Brain microvascular endothelial cell (primary cell): Measurements from ENCODE around the gene BTBD9.

Experiments used
- DNase-seq: peaks from one replicate; pipeline ENCODE4 v3.0.0-alpha.2; 2020
- H3K27ac ChIP-seq: fragments of 250-450 bp; sonication (Bioruptor Pico); 2 replicates; pipeline ENCODE4 v1.5.1; 2020; ENCODE audit warnings: mild to moderate bottlenecking, moderate library complexity
- H3K27me3 ChIP-seq: fragments of 250-450 bp; sonication (Bioruptor Pico); replicated peaks from 2 replicates; pipeline ENCODE4 v1.5.1; 2020; ENCODE audit warnings: mild to moderate bottlenecking
- H3K36me3 ChIP-seq: fragments of 250-450 bp; sonication (Bioruptor Pico); replicated peaks from 2 replicates; pipeline ENCODE4 v1.5.1; 2020; ENCODE audit warnings: mild to moderate bottlenecking
- H3K4me3 ChIP-seq: 2 replicates; pipeline ENCODE4 v1.5.1; 2011; ENCODE audit warnings: low read depth, mild to moderate bottlenecking, control low read depth, low read length, moderate library complexity
- in situ Hi-C: cut with HindIII; loops from 2 replicates; pipeline ENCODE4 v1.10.0; 2017; ENCODE audit warnings: low sequenced_read_pairs, low pct_ligation_motif_present
- TF ChIP-seq, protein P1 (sequence below): IDR thresholded peaks from 2 replicates; pipeline ENCODE4 v1.5.1; 2011; ENCODE audit warnings: low read depth, mild to moderate bottlenecking, moderate library complexity, low read length, control low read depth, inconsistent platforms; ENCODE audit errors: missing control alignments

Gene BTBD9

GRCh38 chr6:38262026-38262425 is 377.7 kb downstream of the BTBD9 start:
- TF ChIP-seq, protein P1, sequence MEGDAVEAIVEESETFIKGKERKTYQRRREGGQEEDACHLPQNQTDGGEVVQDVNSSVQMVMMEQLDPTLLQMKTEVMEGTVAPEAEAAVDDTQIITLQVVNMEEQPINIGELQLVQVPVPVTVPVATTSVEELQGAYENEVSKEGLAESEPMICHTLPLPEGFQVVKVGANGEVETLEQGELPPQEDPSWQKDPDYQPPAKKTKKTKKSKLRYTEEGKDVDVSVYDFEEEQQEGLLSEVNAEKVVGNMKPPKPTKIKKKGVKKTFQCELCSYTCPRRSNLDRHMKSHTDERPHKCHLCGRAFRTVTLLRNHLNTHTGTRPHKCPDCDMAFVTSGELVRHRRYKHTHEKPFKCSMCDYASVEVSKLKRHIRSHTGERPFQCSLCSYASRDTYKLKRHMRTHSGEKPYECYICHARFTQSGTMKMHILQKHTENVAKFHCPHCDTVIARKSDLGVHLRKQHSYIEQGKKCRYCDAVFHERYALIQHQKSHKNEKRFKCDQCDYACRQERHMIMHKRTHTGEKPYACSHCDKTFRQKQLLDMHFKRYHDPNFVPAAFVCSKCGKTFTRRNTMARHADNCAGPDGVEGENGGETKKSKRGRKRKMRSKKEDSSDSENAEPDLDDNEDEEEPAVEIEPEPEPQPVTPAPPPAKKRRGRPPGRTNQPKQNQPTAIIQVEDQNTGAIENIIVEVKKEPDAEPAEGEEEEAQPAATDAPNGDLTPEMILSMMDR: no peak
- peak overlapping the region; percentile 24 for H3K4me3 ChIP-seq
- in situ Hi-C loops: no loop called here
- no peaks in the 10 kb centered on the region for H3K27me3 ChIP-seq
- no peaks in the 10 kb centered on the region for H3K36me3 ChIP-seq
- peak overlapping the region; percentile 97 for H3K27ac ChIP-seq
- peak; percentile 92 for DNase-seq

DNA sequence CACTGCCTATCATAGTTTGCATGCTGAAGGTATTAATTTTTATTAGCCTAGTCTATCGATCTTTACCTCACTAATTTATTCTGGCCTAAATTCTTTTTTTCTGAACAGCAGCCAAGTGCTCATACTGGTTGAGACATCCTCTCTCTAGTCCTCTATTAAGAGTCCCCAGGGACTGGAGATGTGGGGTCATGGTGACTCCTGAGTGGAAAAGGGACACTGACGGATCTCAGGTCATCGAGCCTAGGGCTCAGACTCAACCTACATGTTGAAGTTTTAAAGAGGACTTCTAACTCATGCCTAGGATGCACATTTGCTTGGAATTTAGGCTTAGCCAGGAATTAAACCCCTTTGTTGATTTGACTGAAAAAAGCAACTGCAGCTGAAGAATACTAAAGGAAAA is 378.1 kb downstream of the BTBD9 start:
- Histone ChIP-seq H3K4me3 (no peak overlapping the region), H3K36me3 (no peaks in the 10 kb centered on the region), H3K27ac (peak overlapping the region; percentile 97), H3K27me3 (no peaks in the 10 kb centered on the region)
- in situ Hi-C loops: no loop called here
- DNase-seq: no peak
- TF ChIP-seq, protein P1: no peak

GRCh38 chr6:38259736-38260135 is 380.0 kb downstream of the BTBD9 start:
- no peaks in the 10 kb centered on the region for H3K27me3 ChIP-seq
- H3K4me3 ChIP-seq: no peak overlapping the region
- TF ChIP-seq, protein P1: no peak
- in situ Hi-C loops: no loop called here
- DNase-seq: no peak
- no peaks in the 10 kb centered on the region for H3K36me3 ChIP-seq
- H3K27ac ChIP-seq: peak overlapping the region; percentile 54

DNA sequence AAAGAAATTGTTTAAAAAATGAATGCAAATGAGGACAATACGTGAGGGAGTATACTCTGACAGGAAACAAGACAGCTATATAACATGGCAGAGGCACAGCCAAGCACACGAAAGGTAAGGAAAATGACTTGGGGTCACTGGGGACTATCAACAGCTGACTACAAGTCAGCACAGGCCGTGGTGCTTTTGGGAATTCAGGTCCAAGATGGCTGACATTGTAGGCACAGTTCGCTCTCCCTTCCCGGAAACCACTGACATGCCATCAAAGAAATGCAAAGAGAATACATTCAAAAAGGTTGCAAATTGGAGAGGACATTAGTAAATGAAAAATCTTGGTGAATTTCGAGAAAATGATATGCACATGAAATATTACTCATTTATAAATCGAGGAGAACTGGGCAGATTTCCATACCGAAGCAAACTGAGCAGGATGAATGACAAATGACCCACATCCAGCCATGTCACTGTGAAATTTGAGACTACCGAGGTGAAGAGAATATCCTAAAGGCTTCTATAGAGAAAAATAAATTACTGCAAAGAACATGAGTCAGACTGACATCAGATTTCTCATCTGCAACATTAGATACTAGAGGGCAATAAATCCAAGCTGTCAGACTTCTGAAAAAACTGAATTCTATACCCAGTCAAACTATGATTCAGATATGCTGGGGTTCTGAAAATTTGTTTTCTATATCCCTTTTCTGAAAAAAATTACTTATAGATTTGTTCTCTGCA is 391.1 kb downstream of the BTBD9 start:
- TF ChIP-seq, protein P1: no peak
- in situ Hi-C loops: no loop called here

GRCh38 chr6:38245295-38245694 is 394.4 kb downstream of the BTBD9 start:
- no peaks in the 10 kb centered on the region for H3K27me3 ChIP-seq
- no peak for DNase-seq
- H3K27ac ChIP-seq: no peak overlapping the region
- in situ Hi-C loops: no loop called here
- no peak overlapping the region for H3K4me3 ChIP-seq
- no peaks in the 10 kb centered on the region for H3K36me3 ChIP-seq
- TF ChIP-seq, protein P1: no peak

More for the DNA sequence above, 391.1 kb downstream of the BTBD9 start:
- Histone ChIP-seq H3K27me3 (no peaks in the 10 kb centered on the region), H3K36me3 (no peaks in the 10 kb centered on the region), H3K4me3 (no peak overlapping the region), H3K27ac (no peak overlapping the region)
- DNase-seq: peak; percentile 52

DNA sequence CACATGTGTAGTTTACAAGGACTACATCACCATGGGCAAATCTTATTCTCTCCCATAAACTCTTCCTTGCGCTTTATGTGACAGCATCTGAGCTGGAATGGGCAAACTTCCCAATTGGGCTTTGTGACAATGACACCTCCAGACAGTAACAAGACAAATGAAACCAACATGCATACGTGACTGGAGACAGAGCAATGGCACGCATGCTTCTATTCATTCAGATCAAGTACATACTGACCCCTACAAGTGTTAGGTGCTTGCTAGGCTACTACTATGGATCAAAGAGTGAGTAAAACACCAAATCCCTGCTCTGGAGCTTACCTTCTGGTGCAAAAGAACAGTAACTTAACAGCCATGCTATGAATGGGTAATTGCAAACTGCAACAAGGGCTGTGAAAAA is 394.9 kb downstream of the BTBD9 start:
- Histone ChIP-seq H3K36me3 (no peaks in the 10 kb centered on the region), H3K27me3 (no peaks in the 10 kb centered on the region), H3K4me3 (no peak overlapping the region), H3K27ac (no peak overlapping the region)
- DNase-seq: no peak
- in situ Hi-C loops: no loop called here
- TF ChIP-seq, protein P1: no peak
